Measurements from ENCODE around the gene AMBP. TPM values are rescaled to one million over a fixed set of nuclear protein-coding genes. Genes with fewer than 3 reads are reported as not detected.

Gene AMBP
- total and polyA plus RNA-seq, 10 donors = 0.09 to 1.6 (median 0.12) TPM; not detected in 7

- Histone ChIP-seq H3K27ac (no peak overlapping the region), H3K36me3 (no peaks in the 10 kb centered on the region), H3K9me3 (no peaks in the 10 kb centered on the region), H3K4me3 (no peak overlapping the region), H3K27me3 (replicated peaks in 1 of 7) (peaks cover 0 to 58% (median 0%) of the 10 kb centered on the region in 7 donors), H3K4me1 (no peaks in the 10 kb centered on the region)
- peak; percentile 55 for DNase-seq
- intact Hi-C loops (cut with DNase I; ENCODE audit: low total_unique reads) = no loop called here
- TF ChIP-seq CTCF (IDR thresholded peaks at IDR 0.05 in 8 of 11, conservative IDR thresholded peaks at IDR 0.05 in 3 of 11) (no peak), POLR2A (IDR thresholded peaks at IDR 0.05) (no peak), POLR2AphosphoS5 (IDR thresholded peaks at IDR 0.05) (no peak)
- 70 to 86% (median 78%) methylated on average over 10 to 12 of the region's 12 CpGs for WGBS, 5 donors
Measured at GRCh38 chr9:114116126-114116747, 38.1 kb upstream of the AMBP start.

GRCh38 chr9:114115654-114116125 lies 37.6 kb upstream of the AMBP start:
- 77 to 90% (median 87%) methylated on average over 8 to 9 of the region's 9 CpGs for WGBS, 5 donors
- no peaks in the 10 kb centered on the region for H3K4me1 ChIP-seq
- H3K27ac ChIP-seq = no peak overlapping the region
- peaks cover 0 to 58% (median 0%) of the 10 kb centered on the region in 7 donors for H3K27me3 ChIP-seq (replicated peaks in 1 of 7)
- TF ChIP-seq CTCF (IDR thresholded peaks at IDR 0.05 in 8 of 11, conservative IDR thresholded peaks at IDR 0.05 in 3 of 11) = no peak
- no peak for TF ChIP-seq POLR2A (IDR thresholded peaks at IDR 0.05)
- TF ChIP-seq POLR2AphosphoS5 (IDR thresholded peaks at IDR 0.05) = no peak
- no peak overlapping the region for H3K4me3 ChIP-seq
- intact Hi-C loops (cut with DNase I; ENCODE audit: low total_unique reads) = no loop called here
- no peak for DNase-seq
- no peaks in the 10 kb centered on the region for H3K36me3 ChIP-seq
- H3K9me3 ChIP-seq = no peaks in the 10 kb centered on the region

- DNase-seq = no peak
- no peaks in the 10 kb centered on the region for H3K9me3 ChIP-seq
- peaks cover 0 to 57% (median 0%) of the 10 kb centered on the region in 7 donors for H3K27me3 ChIP-seq (replicated peaks in 1 of 7)
- 57 to 76% (median 65%) methylated on average over 2 of the region's 2 CpGs for WGBS, 5 donors
- no peaks in the 10 kb centered on the region for H3K4me1 ChIP-seq
- TF ChIP-seq POLR2A (IDR thresholded peaks at IDR 0.05) (no peak), CTCF (IDR thresholded peaks at IDR 0.05 in 8 of 11, conservative IDR thresholded peaks at IDR 0.05 in 3 of 11) (no peak), POLR2AphosphoS5 (IDR thresholded peaks at IDR 0.05) (no peak)
- no peak overlapping the region for H3K4me3 ChIP-seq
- H3K36me3 ChIP-seq = no peaks in the 10 kb centered on the region
- H3K27ac ChIP-seq = no peak overlapping the region
- intact Hi-C loops (cut with DNase I; ENCODE audit: low total_unique reads) = no loop called here
Measured at GRCh38 chr9:114114364-114114763, 36.3 kb upstream of the AMBP start.

GRCh38 chr9:114112778-114113584 lies 34.9 kb upstream of the AMBP start:
- Histone ChIP-seq H3K27ac (no peak overlapping the region), H3K9me3 (no peaks in the 10 kb centered on the region), H3K4me1 (peaks cover 0 to 2% (median 0%) of the 10 kb centered on the region in 6 donors), H3K4me3 (no peak overlapping the region), H3K36me3 (no peaks in the 10 kb centered on the region), H3K27me3 (replicated peaks in 1 of 7) (peaks cover 0 to 51% (median 0%) of the 10 kb centered on the region in 7 donors)
- WGBS, 5 donors = 41 to 58% (median 53%) methylated on average over 7 to 10 of the region's 10 CpGs
- peak; percentile 72 for DNase-seq
- intact Hi-C loops (cut with DNase I; ENCODE audit: low total_unique reads) = no loop called here
- no peak for TF ChIP-seq POLR2A (IDR thresholded peaks at IDR 0.05)
- TF ChIP-seq CTCF (IDR thresholded peaks at IDR 0.05 in 8 of 11, conservative IDR thresholded peaks at IDR 0.05 in 3 of 11) = no peak
- TF ChIP-seq POLR2AphosphoS5 (IDR thresholded peaks at IDR 0.05) = peak; percentile 23 to 44 (median 41)

Measured in spleen (tissue), 11 donors.